IPS-15b (cell line): ENCODE data around the gene EZH1.

Source experiments
- H3K27me3 ChIP-seq: one replicate; pipeline ENCODE4 v1.6.1; 2013; ENCODE audit warnings: low read length; ENCODE audit not compliant: control insufficient read depth, insufficient read depth
- H3K36me3 ChIP-seq: one replicate; pipeline ENCODE4 v1.6.1; 2013; ENCODE audit warnings: low read length; ENCODE audit not compliant: control insufficient read depth, insufficient read depth
- H3K4me1 ChIP-seq: one replicate; pipeline ENCODE4 v1.6.1; 2013; ENCODE audit warnings: mild to moderate bottlenecking, low read length; ENCODE audit not compliant: control insufficient read depth, insufficient read depth
- H3K4me3 ChIP-seq: one replicate; pipeline ENCODE4 v1.5.1; 2013; ENCODE audit warnings: low read depth, low read length
- H3K9ac ChIP-seq: one replicate; pipeline ENCODE4 v1.6.1; 2013; ENCODE audit warnings: low read depth, mild to moderate bottlenecking, low read length
- H3K9me3 ChIP-seq: one replicate; pipeline ENCODE4 v1.6.1; 2013; ENCODE audit warnings: mild to moderate bottlenecking, low read length; ENCODE audit not compliant: control insufficient read depth, insufficient read depth

The EZH1 gene

GRCh38 chr17:42677012-42677857, 67.6 kb downstream of the EZH1 start:
- Histone ChIP-seq H3K4me3 (peak overlapping the region; percentile 93), H3K9ac (no peak overlapping the region), H3K9me3 (no peaks in the 10 kb centered on the region), H3K4me1 (peaks cover 17% of the 10 kb centered on the region), H3K36me3 (peaks cover 7% of the 10 kb centered on the region), H3K27me3 (peaks cover 42% of the 10 kb centered on the region)

DNA sequence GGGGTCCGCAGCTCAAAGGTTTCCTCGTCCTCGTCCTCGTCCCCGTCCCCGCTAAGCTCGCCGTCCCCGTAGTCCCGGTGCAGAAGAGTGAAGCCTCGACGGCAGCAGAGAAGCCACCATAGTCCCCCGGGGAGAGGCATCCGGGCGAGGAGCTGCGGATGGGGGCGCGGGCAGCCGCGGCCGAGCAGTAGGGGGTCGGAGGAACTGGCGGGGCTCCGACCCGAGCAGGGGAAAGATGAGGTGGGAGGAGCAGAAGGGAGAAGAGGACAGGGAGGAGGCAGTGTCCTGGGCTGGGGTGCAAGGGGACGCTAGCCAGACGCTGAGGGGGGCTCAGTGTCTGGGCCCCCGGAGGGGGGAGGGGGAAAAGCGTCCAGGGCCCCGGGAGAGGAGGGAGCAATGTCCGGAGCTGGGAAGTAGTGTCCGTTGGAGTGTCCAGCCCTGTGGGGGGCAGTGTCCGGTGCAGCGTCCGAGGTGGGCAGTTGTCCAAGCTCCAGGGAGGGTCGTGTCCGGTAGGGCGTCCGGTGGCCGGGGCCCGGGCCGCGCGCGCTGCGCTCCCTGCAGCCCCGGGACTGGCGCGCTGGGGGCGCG, 68.3 kb downstream of the EZH1 start, which contains the start of gene PLEKHH3:
Gene PLEKHH3, minus strand, starts transcription at position 571 of the 588 bp plus-strand sequence. Its CDS starts 431 bp downstream, at position 140.
- no peaks in the 10 kb centered on the region for H3K9me3 ChIP-seq
- peak within 1 kb of the TSS; percentile 93 for H3K4me3 ChIP-seq
- peak within 1 kb of the TSS; percentile 60 for H3K9ac ChIP-seq
- H3K36me3 ChIP-seq: peaks cover 7% of the 10 kb centered on the region
- peaks cover 43% of the 10 kb centered on the region for H3K27me3 ChIP-seq
- H3K4me1 ChIP-seq: peaks cover 16% of the 10 kb centered on the region

- Histone ChIP-seq H3K27me3 (peaks cover 45% of the 10 kb centered on the region), H3K4me1 (peaks cover 13% of the 10 kb centered on the region), H3K9me3 (no peaks in the 10 kb centered on the region), H3K36me3 (peaks cover 7% of the 10 kb centered on the region), H3K9ac (no peak overlapping the region), H3K4me3 (peak overlapping the region; percentile 93)
Measured at GRCh38 chr17:42675965-42676423, 68.8 kb downstream of the EZH1 start.

DNA sequence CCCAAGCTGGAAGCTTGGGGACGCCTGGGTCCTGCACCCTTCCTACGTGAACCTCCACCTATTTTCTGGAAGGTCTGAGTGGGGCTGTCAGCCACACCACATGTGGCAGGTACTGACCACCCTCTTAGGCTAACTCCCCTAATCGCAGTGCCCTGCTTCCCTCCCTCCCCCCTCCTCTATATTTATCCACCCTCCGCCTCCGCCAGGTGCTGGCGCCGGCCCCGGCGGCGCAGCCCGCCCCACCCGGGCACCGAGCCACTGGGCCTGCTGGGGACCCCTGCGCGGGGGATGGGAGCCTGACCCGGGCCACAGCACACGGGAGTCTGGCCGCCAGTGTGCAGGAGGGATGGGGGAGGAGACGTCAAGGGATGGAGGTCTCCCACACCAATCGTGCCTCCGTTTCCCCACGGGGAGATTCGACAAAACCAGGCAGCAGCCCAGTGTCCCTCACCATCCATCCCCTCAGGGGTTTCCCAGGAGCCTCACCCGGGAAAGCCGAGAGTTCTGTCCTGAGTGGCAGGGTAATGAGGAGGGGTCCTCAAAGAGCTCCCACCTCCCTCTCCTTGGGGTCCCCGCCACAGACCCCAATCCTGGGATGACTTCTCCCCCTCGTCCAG, 69.4 kb downstream of the EZH1 start:
- Histone ChIP-seq H3K27me3 (peaks cover 46% of the 10 kb centered on the region), H3K4me3 (peak overlapping the region; percentile 93), H3K9me3 (no peaks in the 10 kb centered on the region), H3K4me1 (peaks cover 12% of the 10 kb centered on the region), H3K36me3 (peaks cover 7% of the 10 kb centered on the region), H3K9ac (no peak overlapping the region)

DNA sequence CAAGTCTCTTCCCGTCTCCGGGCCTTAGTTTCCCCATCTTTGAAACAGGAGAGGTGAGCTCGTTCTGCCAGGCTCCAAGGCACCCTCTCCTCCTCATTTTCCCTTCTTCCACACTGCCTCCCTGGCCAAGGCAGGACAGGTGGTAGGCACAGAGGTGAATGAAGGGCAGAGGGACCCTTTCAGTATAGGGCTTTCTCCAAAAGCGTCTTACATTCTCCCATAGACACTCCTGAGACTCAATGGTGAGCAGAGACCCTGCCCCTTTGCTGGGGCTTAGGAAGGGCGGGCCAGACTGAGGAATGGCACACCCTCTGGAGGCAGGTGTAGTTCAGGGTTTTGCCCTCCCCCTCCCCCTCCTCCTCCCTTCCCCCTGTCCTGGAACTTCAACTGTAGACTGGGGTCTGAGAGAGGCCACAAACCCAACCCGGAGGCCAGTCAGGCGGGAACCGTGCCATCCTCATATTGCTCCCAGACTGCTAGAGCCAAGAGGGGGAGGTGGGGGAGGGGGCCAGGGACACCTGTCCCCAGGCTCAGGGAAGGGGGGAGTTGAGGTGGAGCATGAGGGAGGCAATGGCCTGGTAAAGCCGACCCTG, 70.0 kb downstream of the EZH1 start:
- H3K27me3 ChIP-seq: peaks cover 40% of the 10 kb centered on the region
- H3K4me3 ChIP-seq: peak overlapping the region; percentile 93
- H3K9me3 ChIP-seq: no peaks in the 10 kb centered on the region
- peaks cover 11% of the 10 kb centered on the region for H3K4me1 ChIP-seq
- no peak overlapping the region for H3K9ac ChIP-seq
- peaks cover 7% of the 10 kb centered on the region for H3K36me3 ChIP-seq

GRCh38 chr17:42673885-42674754, 70.7 kb downstream of the EZH1 start:
- H3K4me3 ChIP-seq: peak overlapping the region; percentile 79
- H3K27me3 ChIP-seq: peaks cover 39% of the 10 kb centered on the region

DNA sequence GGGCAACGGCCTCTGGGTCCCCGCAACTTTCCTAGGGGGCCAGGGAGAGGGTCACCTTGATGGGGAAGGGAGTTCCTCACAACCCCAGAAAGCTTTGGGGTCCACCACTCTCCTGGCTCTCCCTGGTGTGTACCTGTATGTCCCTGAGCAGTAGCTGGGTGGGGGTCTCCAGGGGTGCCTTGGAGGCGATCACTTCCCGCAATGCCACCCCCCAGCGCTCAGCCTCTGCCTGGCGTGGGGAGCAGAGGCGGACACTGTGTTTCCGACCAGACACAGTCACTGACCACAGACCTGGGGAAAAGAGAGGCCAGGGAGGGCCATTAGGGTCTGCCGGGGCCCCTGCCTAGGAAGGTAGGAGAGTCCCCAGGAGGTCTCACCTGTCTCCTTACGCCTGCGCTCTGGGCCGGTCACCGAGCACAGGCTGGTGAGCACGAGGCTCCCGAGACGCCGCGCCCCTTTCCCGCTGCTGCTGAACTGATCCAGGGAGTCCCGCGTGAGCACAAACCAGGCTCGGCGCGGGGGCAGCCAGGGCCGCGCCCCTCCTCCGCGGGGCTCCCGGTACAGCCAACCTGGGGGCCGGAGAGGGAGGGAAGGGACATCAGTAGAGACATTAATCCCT, 71.5 kb downstream of the EZH1 start:
- Histone ChIP-seq H3K9ac (no peak overlapping the region), H3K4me1 (peaks cover 13% of the 10 kb centered on the region), H3K36me3 (peaks cover 13% of the 10 kb centered on the region), H3K4me3 (peak overlapping the region; percentile 79), H3K9me3 (no peaks in the 10 kb centered on the region), H3K27me3 (peaks cover 39% of the 10 kb centered on the region)

More at GRCh38 chr17:42673885-42674754, 70.7 kb downstream of the EZH1 start:
- peaks cover 13% of the 10 kb centered on the region for H3K36me3 ChIP-seq
- H3K9me3 ChIP-seq: no peaks in the 10 kb centered on the region
- H3K4me1 ChIP-seq: peaks cover 13% of the 10 kb centered on the region
- H3K9ac ChIP-seq: no peak overlapping the region

- peak overlapping the region; percentile 79 for H3K4me3 ChIP-seq
- peaks cover 39% of the 10 kb centered on the region for H3K27me3 ChIP-seq
- no peaks in the 10 kb centered on the region for H3K9me3 ChIP-seq
- H3K36me3 ChIP-seq: peaks cover 24% of the 10 kb centered on the region
- no peak overlapping the region for H3K9ac ChIP-seq
- H3K4me1 ChIP-seq: peaks cover 9% of the 10 kb centered on the region
Measured at GRCh38 chr17:42672038-42672437, 72.8 kb downstream of the EZH1 start.

- Histone ChIP-seq H3K36me3 (peaks cover 32% of the 10 kb centered on the region), H3K9me3 (no peaks in the 10 kb centered on the region), H3K9ac (peak overlapping the region; percentile 9), H3K4me1 (peaks cover 9% of the 10 kb centered on the region), H3K4me3 (peak overlapping the region; percentile 79), H3K27me3 (peaks cover 39% of the 10 kb centered on the region)
Measured at GRCh38 chr17:42670789-42671657, 73.8 kb downstream of the EZH1 start.
